Epithelial cell of esophagus (primary cell): ENCODE data around the gene CTNND2.

Experiments
- DNase-seq: peaks from one replicate; pipeline ENCODE4 v3.0.0; 2010; ENCODE audit warnings: low read depth
- H3K4me3 ChIP-seq: 2 replicates; pipeline ENCODE4 v1.5.1; 2011; ENCODE audit warnings: mild to moderate bottlenecking, low read length, control low read depth
- CTCF ChIP-seq: IDR thresholded peaks from 2 replicates; pipeline ENCODE4 v1.5.1; 2011; ENCODE audit warnings: low read depth, mild to moderate bottlenecking, low read length, control low read depth, inconsistent platforms; ENCODE audit not compliant: insufficient read depth; ENCODE audit errors: missing control alignments

Gene CTNND2

GRCh38 chr5:11609570-11610303 is 294.5 kb downstream of the CTNND2 start:
- DNase-seq: no peak
- TF ChIP-seq CTCF: no peak
- H3K4me3 ChIP-seq: no peak overlapping the region

DNA sequence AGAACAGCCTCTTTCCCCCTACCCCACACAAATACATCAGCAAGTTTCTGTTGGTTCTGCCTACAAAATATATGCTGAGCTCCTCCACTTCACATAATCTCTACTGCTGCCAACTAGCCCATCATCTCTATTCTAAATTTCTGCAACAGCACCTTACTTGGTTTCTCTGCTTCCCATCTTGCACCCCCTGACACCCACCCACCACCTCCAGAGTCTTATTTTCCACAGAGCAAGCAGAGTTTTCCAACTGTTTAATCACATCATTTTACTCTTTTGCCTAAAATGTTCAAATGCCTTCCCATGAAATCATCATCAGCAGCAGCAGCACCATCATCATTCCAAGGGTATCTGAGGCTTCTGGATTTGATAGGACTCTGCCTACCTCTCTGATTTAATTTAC is 295.7 kb downstream of the CTNND2 start:
- no peak for DNase-seq
- H3K4me3 ChIP-seq: no peak overlapping the region

GRCh38 chr5:11607944-11608483 is 296.2 kb downstream of the CTNND2 start:
- DNase-seq: no peak
- no peak for TF ChIP-seq CTCF
- no peak overlapping the region for H3K4me3 ChIP-seq

More for the DNA sequence above, 295.7 kb downstream of the CTNND2 start:
- TF ChIP-seq CTCF: no peak

DNA sequence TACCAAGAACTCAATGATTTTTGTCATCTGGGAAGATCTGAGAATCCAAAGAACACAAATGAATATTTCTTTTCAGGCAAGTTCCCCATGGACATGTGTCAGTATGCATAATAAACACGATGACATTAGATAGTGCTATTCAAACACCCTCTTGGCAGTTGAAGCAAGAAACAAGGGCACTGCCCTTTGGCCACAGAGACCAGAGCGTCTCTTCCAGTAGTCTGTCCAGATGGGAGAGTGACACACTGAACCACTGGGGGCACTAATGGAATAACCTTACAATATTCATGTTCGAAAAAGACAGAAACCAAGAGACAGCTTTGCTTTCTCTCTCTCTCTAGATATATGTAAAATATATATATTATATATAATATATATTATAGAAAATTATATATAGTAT is 301.9 kb downstream of the CTNND2 start:
- no peak overlapping the region for H3K4me3 ChIP-seq
- no peak for TF ChIP-seq CTCF
- no peak for DNase-seq

GRCh38 chr5:11599499-11599898 is 304.7 kb downstream of the CTNND2 start:
- no peak overlapping the region for H3K4me3 ChIP-seq
- no peak for TF ChIP-seq CTCF
- no peak for DNase-seq

GRCh38 chr5:11596657-11597071 is 307.6 kb downstream of the CTNND2 start:
- DNase-seq: no peak
- no peak overlapping the region for H3K4me3 ChIP-seq
- TF ChIP-seq CTCF: no peak

DNA sequence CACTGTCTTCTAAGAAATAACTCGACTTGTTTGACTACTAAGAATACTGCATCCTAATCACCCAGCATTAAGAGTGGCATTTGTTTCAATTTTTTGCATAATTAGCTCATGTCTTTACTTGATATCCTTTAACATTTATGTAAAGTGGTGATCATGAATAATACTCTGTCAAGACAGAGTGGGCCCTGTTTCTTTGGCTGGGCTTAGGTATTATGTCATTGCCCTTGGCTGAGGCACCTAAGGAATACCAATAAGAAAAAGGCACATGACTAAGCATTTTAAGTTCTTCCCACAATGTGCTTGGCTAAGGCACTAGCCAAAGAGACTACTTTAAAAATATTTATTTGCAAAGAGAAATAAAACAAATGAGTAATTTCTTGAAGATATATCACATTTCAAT is 308.1 kb downstream of the CTNND2 start:
- TF ChIP-seq CTCF: no peak

More for the DNA sequence above, 308.1 kb downstream of the CTNND2 start:
- DNase-seq: no peak
- H3K4me3 ChIP-seq: no peak overlapping the region
